ENCODE data around the gene TBC1D20.

- TF ChIP-seq POLR2A (IDR thresholded peaks at IDR 0.05; ENCODE audit: extremely low read depth, insufficient read length), result no peak
- TF ChIP-seq CTCF (IDR thresholded peaks at IDR 0.05; ENCODE audit: low read depth, low read length), result no peak
- no peak for TF ChIP-seq MAX (IDR thresholded peaks at IDR 0.05; ENCODE audit: low read depth, low read length)
Measured at GRCh38 chr20:432208-432607, 30.1 kb downstream of the TBC1D20 start.
